Activated naive CD4-positive, alpha-beta T cell treated with anti-CD3 and anti-CD28 coated beads for 36 hours (primary cell): ENCODE data around the gene TMEM120B. TPM values are rescaled to one million over a fixed set of nuclear protein-coding genes. Genes with fewer than 3 reads are reported as not detected.
"Not testable (repeated sequence)": the region's sequence is repeated elsewhere in the genome, so short reads cannot be mapped to it uniquely, and the experiment has no call there.

Source experiments
- CTCF ChIA-PET: fragments of 350-600 bp; sonication (Branson Sonifier 250); formaldehyde crosslinking; loops from one replicate; lab custom pipeline; 2021; ENCODE audit warnings: antibody characterized with exemption; lab: Charles Lee
- DNase-seq: peaks from one replicate; pipeline ENCODE4 v3.0.0-alpha.2; 2020
- H3K27ac Mint-ChIP-seq: one replicate; pipeline ENCODE4 v1.8.0; 2021; ENCODE audit warnings: mild to moderate bottlenecking, mixed read lengths
- H3K27me3 Mint-ChIP-seq: one replicate; pipeline ENCODE4 v1.8.0; 2021; ENCODE audit warnings: low read depth, mixed read lengths
- H3K36me3 Mint-ChIP-seq: one replicate; pipeline ENCODE4 v1.8.0; 2021; ENCODE audit warnings: low read depth, mixed read lengths
- H3K4me1 Mint-ChIP-seq: one replicate; pipeline ENCODE4 v1.8.0; 2021; ENCODE audit warnings: low read depth, mixed read lengths
- H3K4me3 Mint-ChIP-seq: one replicate; pipeline ENCODE4 v1.8.0; 2021; ENCODE audit warnings: mild to moderate bottlenecking, moderate library complexity, mixed read lengths
- H3K9me3 Mint-ChIP-seq: one replicate; pipeline ENCODE4 v1.8.0; 2021; ENCODE audit warnings: mixed read lengths
- intact Hi-C: fragments of 100-400 bp; cut with micrococcal nuclease; formaldehyde crosslinking; loops from one replicate; pipeline ENCODE4 v1.15.1; 2023
- total RNA-seq, 2 experiments: library from RNA; stranded (reverse); gene quantifications; one replicate each; pipeline ENCODE4 v1.2.3, GENCODE V29; 2021

Gene TMEM120B
- total RNA-seq, 2 experiments from 2014 or later = 5.5 to 6.3 TPM

GRCh38 chr12:121689430-121689829, 23.1 kb upstream of the TMEM120B start:
- DNase-seq = no peak
- Mint-ChIP-seq H3K27ac (no peak overlapping the region), H3K4me1 (peaks cover 6% of the 10 kb centered on the region), H3K36me3 (no peaks in the 10 kb centered on the region), H3K27me3 (no peaks in the 10 kb centered on the region), H3K4me3 (no peak overlapping the region), H3K9me3 (no peaks in the 10 kb centered on the region)
- CTCF ChIA-PET = interaction anchor here (0.6 to 3.3 kb wide), 3 partner anchors 89 to 342 kb away, joined by 3 to 20 read pairs (median 4); partner anchors contain the start of gene RHOF
- intact Hi-C loops = loop anchor here (10.0 kb wide), 1 partner anchor 225 kb away; no protein-coding TSS in a partner anchor

- DNase-seq, H3K27me3 Mint-ChIP-seq, H3K4me3 Mint-ChIP-seq, intact Hi-C loops, H3K36me3 Mint-ChIP-seq, H3K9me3 Mint-ChIP-seq, H3K4me1 Mint-ChIP-seq, H3K27ac Mint-ChIP-seq: not testable (repeated sequence)
- CTCF ChIA-PET = interaction anchor here (0.5 to 13.0 kb wide), 5 partner anchors 17 to 768 kb away, joined by 3 to 119 read pairs (median 4); partner anchors contain the start of gene RHOF
Observed at GRCh38 chr12:121692744-121693143, 19.8 kb upstream of the TMEM120B start.

GRCh38 chr12:121693155-121693687, 19.3 kb upstream of the TMEM120B start:
- Mint-ChIP-seq H3K27me3 (no peaks in the 10 kb centered on the region), H3K9me3 (no peaks in the 10 kb centered on the region), H3K4me1 (peaks cover 2% of the 10 kb centered on the region), H3K27ac (no peak overlapping the region), H3K36me3 (no peaks in the 10 kb centered on the region), H3K4me3 (no peak overlapping the region)
- CTCF ChIA-PET = interaction anchor here (0.5 to 13.0 kb wide), 9 partner anchors 9 to 767 kb away, joined by 3 to 119 read pairs (median 4); partner anchors contain the start of gene RHOF
- intact Hi-C loops = no loop called here
- DNase-seq = no peak

- Mint-ChIP-seq H3K36me3 (no peaks in the 10 kb centered on the region), H3K27ac (no peak overlapping the region), H3K27me3 (no peaks in the 10 kb centered on the region), H3K4me1 (peaks cover 2% of the 10 kb centered on the region), H3K4me3 (no peak overlapping the region), H3K9me3 (no peaks in the 10 kb centered on the region)
- CTCF ChIA-PET = interaction anchor here (0.6 to 13.0 kb wide), 12 partner anchors 11 to 1245 kb away, joined by 3 to 119 read pairs (median 4); partner anchors contain the start of gene RHOF
- peak; percentile 38 for DNase-seq
- intact Hi-C loops = loop anchor here (1.0 kb wide), 4 partner anchors 15 to 191 kb away; partner anchors contain the start of genes PSMD9 and TMEM120B
Observed at GRCh38 chr12:121697093-121697698, 15.4 kb upstream of the TMEM120B start.

- CTCF ChIA-PET = interaction anchor here (0.6 to 13.0 kb wide), 13 partner anchors 10 to 1504 kb away, joined by 3 to 119 read pairs (median 4); partner anchors contain the start of gene RHOF
- H3K27me3 Mint-ChIP-seq, H3K9me3 Mint-ChIP-seq, DNase-seq, H3K27ac Mint-ChIP-seq, H3K4me3 Mint-ChIP-seq, H3K36me3 Mint-ChIP-seq, H3K4me1 Mint-ChIP-seq: not testable (repeated sequence)
- intact Hi-C loops = loop anchor here (1.0 kb wide), 4 partner anchors 14 to 190 kb away; partner anchors contain the start of genes PSMD9 and TMEM120B
Observed at GRCh38 chr12:121697861-121698260, 14.7 kb upstream of the TMEM120B start.

GRCh38 chr12:121701667-121702277, 10.8 kb upstream of the TMEM120B start:
- Mint-ChIP-seq H3K9me3 (no peaks in the 10 kb centered on the region), H3K27me3 (no peaks in the 10 kb centered on the region), H3K4me1 (peaks cover 2% of the 10 kb centered on the region), H3K36me3 (no peaks in the 10 kb centered on the region), H3K27ac (no peak overlapping the region), H3K4me3 (no peak overlapping the region)
- no peak for DNase-seq
- intact Hi-C loops = no loop called here
- CTCF ChIA-PET = interaction anchor here (0.6 to 13.0 kb wide), 8 partner anchors 8 to 92 kb away, joined by 3 to 119 read pairs (median 4); partner anchors contain the start of gene RHOF

GRCh38 chr12:121702944-121703343, 9.6 kb upstream of the TMEM120B start:
- Mint-ChIP-seq H3K9me3 (no peaks in the 10 kb centered on the region), H3K27me3 (no peaks in the 10 kb centered on the region), H3K4me3 (no peak overlapping the region), H3K36me3 (no peaks in the 10 kb centered on the region), H3K27ac (no peak overlapping the region), H3K4me1 (no peaks in the 10 kb centered on the region)
- intact Hi-C loops = no loop called here
- no peak for DNase-seq
- CTCF ChIA-PET = interaction anchor here (13.0 kb wide), 1 partner anchor 91 kb away, joined by 119 read pairs; the partner anchor contains the start of gene RHOF

GRCh38 chr12:121705514-121705913, 7.0 kb upstream of the TMEM120B start:
- Mint-ChIP-seq H3K4me3 (no peak overlapping the region), H3K27me3 (no peaks in the 10 kb centered on the region), H3K4me1 (no peaks in the 10 kb centered on the region), H3K36me3 (no peaks in the 10 kb centered on the region), H3K9me3 (no peaks in the 10 kb centered on the region), H3K27ac (no peak overlapping the region)
- intact Hi-C loops = no loop called here
- CTCF ChIA-PET = interaction anchor here (1.5 to 13.0 kb wide), 2 partner anchors 68 to 89 kb away, joined by 3 to 119 read pairs; partner anchors contain the start of gene RHOF
- DNase-seq = no peak

GRCh38 chr12:121708313-121709063, 4.1 kb upstream of the TMEM120B start:
- no peak overlapping the region for H3K27ac Mint-ChIP-seq
- H3K4me1 Mint-ChIP-seq = peaks cover 11% of the 10 kb centered on the region
- no peaks in the 10 kb centered on the region for H3K9me3 Mint-ChIP-seq
- H3K36me3 Mint-ChIP-seq = no peaks in the 10 kb centered on the region
- no peaks in the 10 kb centered on the region for H3K27me3 Mint-ChIP-seq
- no peak overlapping the region for H3K4me3 Mint-ChIP-seq
- CTCF ChIA-PET = interaction anchor here (0.6 to 0.9 kb wide), 2 partner anchors 11 to 185 kb away, joined by 3 to 5 read pairs; no protein-coding TSS in a partner anchor
- DNase-seq = no peak
- intact Hi-C loops = no loop called here

- H3K36me3 Mint-ChIP-seq, H3K4me3 Mint-ChIP-seq, intact Hi-C loops, H3K27ac Mint-ChIP-seq, H3K9me3 Mint-ChIP-seq, H3K27me3 Mint-ChIP-seq, DNase-seq: not testable (repeated sequence)
- CTCF ChIA-PET = interaction anchor here (0.7 kb wide), 1 partner anchor 11 kb away, joined by 3 read pairs; no protein-coding TSS in a partner anchor
- peaks cover 16% of the 10 kb centered on the region for H3K4me1 Mint-ChIP-seq
Observed at GRCh38 chr12:121709064-121709424, 3.5 kb upstream of the TMEM120B start.

- Mint-ChIP-seq H3K27ac (no peak overlapping the region), H3K4me1 (peaks cover 16% of the 10 kb centered on the region), H3K9me3 (no peaks in the 10 kb centered on the region), H3K27me3 (no peaks in the 10 kb centered on the region), H3K36me3 (no peaks in the 10 kb centered on the region), H3K4me3 (no peak overlapping the region)
- CTCF ChIA-PET = interaction anchor here (0.7 kb wide), 1 partner anchor 12 kb away, joined by 3 read pairs; no protein-coding TSS in a partner anchor
- intact Hi-C loops = no loop called here
- no peak for DNase-seq
Observed at GRCh38 chr12:121709478-121709961, 3.0 kb upstream of the TMEM120B start.
